Activated B cell treated with CpG ODN at 0.5 μM for 24 hours (primary cell): ENCODE data around the gene RXRA. TPM values are rescaled to one million over a fixed set of nuclear protein-coding genes. Genes with fewer than 3 reads are reported as not detected.

Source experiments
- ATAC-seq: fragments of 200-7000 bp; cut with Tn5 transposase; one replicate; pipeline ENCODE4 v1.10.0; 2021; ENCODE audit warnings: low read depth, mild to moderate bottlenecking, moderate library complexity
- CTCF ChIA-PET: fragments of 350-600 bp; sonication (Branson Sonifier 250); formaldehyde crosslinking; loops from one replicate; lab custom pipeline; 2021; ENCODE audit warnings: antibody characterized with exemption; lab: Charles Lee
- POLR2A ChIA-PET: fragments of 350-600 bp; sonication (Branson Sonifier 250); formaldehyde crosslinking; loops from one replicate; lab custom pipeline; 2021; ENCODE audit warnings: antibody characterized with exemption; lab: Charles Lee
- DNase-seq: peaks from one replicate; pipeline ENCODE4 v3.0.0; 2022
- H3K27ac Mint-ChIP-seq: one replicate; pipeline ENCODE4 v1.8.0; 2020; ENCODE audit warnings: mixed read lengths
- H3K27me3 Mint-ChIP-seq: one replicate; pipeline ENCODE4 v1.8.0; 2021; ENCODE audit warnings: mixed read lengths
- H3K36me3 Mint-ChIP-seq: one replicate; pipeline ENCODE4 v1.8.0; 2021; ENCODE audit warnings: low read depth, mixed read lengths
- H3K4me1 Mint-ChIP-seq: one replicate; pipeline ENCODE4 v1.8.0; 2021; ENCODE audit warnings: mixed read lengths
- H3K4me3 Mint-ChIP-seq: one replicate; pipeline ENCODE4 v1.8.0; 2020; ENCODE audit warnings: mild to moderate bottlenecking, mixed read lengths
- H3K9me3 Mint-ChIP-seq: one replicate; pipeline ENCODE4 v1.8.0; 2020; ENCODE audit warnings: mixed read lengths
- intact Hi-C: fragments of 100-400 bp; cut with micrococcal nuclease; formaldehyde crosslinking; loops from one replicate; pipeline ENCODE4 v1.15.1; 2024
- total RNA-seq: library from RNA; stranded (reverse); gene quantifications from 2 replicates; pipeline ENCODE4 v1.2.3, GENCODE V29; 2022
- TF ChIP-seq, protein P1 (sequence below): fragments of 200-600 bp; IDR thresholded peaks from one replicate; pipeline ENCODE4 v1.8.0; 2022; ENCODE audit warnings: antibody characterized with exemption, mild to moderate bottlenecking

The RXRA gene
- total RNA-seq, 1 donor from 2014 or later = 5.0 TPM

DNA sequence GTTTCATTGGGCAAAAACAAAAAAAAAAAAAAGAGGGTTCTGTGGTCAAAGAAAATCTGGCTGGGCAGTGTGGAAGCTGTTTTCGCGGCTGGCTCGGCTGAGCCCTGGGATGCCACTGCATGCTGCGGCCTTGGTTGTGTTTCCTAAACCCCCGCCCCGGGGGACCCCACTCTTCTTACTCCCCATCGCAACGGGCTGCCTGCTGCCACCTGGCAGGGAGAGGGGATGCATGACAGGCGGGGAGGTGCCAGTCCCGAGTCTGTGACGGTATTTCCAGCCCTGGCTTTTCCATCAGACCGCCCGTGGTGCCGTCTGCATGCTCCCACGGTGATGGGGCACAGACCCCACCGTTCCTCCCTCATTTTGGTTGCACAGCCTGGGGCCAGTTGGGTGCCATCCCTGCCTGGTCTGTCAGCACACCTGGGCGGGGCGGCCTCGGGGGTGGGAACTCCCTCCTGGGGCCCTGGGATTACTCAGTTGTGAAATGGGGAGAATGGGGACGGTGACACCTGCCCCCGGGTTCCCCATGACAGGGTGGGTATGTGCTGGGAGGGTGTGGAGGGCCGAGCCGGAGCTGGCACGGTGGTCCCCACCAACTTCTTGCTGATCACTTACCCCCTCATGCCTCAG lies 101.0 kb downstream of the RXRA start:
- ChIA-PET CTCF (no interaction called here), POLR2A (interaction anchor here (0.6 kb wide), 1 partner anchor 263 kb away, joined by 4 read pairs; no protein-coding TSS in a partner anchor)
- Mint-ChIP-seq H3K9me3 (no peaks in the 10 kb centered on the region), H3K36me3 (no peaks in the 10 kb centered on the region), H3K27me3 (no peaks in the 10 kb centered on the region), H3K27ac (no peak overlapping the region), H3K4me1 (no peaks in the 10 kb centered on the region), H3K4me3 (no peak overlapping the region)
- ATAC-seq = no peak
- DNase-seq = no peak
- TF ChIP-seq, protein P1, sequence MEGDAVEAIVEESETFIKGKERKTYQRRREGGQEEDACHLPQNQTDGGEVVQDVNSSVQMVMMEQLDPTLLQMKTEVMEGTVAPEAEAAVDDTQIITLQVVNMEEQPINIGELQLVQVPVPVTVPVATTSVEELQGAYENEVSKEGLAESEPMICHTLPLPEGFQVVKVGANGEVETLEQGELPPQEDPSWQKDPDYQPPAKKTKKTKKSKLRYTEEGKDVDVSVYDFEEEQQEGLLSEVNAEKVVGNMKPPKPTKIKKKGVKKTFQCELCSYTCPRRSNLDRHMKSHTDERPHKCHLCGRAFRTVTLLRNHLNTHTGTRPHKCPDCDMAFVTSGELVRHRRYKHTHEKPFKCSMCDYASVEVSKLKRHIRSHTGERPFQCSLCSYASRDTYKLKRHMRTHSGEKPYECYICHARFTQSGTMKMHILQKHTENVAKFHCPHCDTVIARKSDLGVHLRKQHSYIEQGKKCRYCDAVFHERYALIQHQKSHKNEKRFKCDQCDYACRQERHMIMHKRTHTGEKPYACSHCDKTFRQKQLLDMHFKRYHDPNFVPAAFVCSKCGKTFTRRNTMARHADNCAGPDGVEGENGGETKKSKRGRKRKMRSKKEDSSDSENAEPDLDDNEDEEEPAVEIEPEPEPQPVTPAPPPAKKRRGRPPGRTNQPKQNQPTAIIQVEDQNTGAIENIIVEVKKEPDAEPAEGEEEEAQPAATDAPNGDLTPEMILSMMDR = no peak
- intact Hi-C loops = no loop called here

DNA sequence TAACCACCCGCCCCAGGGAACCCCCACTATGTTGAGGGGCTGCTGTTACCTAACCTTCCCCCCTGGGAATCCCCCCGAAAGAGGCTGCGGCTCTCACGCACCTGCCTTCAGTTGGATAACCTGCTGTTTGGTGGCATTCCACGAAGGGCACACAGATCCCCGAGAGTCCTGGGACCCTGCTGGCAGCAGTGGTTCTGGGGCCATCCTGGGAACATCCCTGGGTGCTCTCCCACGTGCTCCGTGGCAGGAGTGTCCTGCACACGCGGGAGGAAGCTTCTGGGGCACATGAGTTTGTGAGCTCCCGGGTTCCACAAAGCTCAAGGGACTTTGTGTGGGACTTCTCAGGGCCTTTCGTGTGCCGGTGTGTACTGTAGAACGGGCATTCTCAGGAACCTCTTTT lies 102.3 kb downstream of the RXRA start:
- Mint-ChIP-seq H3K9me3 (no peaks in the 10 kb centered on the region), H3K27me3 (no peaks in the 10 kb centered on the region), H3K27ac (no peak overlapping the region), H3K4me1 (no peaks in the 10 kb centered on the region), H3K4me3 (no peak overlapping the region), H3K36me3 (no peaks in the 10 kb centered on the region)
- ATAC-seq = no peak
- ChIA-PET CTCF (no interaction called here), POLR2A (no interaction called here)
- intact Hi-C loops = no loop called here
- TF ChIP-seq, protein P1 = no peak
- no peak for DNase-seq

DNA sequence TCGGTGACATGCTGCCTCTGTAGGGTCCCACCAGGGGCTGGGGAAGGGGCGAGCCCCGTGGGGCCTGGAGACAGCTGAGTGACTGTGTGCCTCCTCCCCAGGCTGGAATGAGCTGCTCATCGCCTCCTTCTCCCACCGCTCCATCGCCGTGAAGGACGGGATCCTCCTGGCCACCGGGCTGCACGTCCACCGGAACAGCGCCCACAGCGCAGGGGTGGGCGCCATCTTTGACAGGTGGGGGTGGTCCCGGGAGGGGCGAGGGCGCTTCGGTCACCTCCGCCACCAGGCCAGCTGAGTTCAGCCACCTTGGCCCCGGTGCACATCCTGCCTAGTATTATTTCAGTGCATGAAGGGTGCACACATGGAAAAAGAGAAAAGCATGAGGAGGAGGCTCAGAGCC lies 102.8 kb downstream of the RXRA start:
- H3K4me1 Mint-ChIP-seq = no peaks in the 10 kb centered on the region
- H3K4me3 Mint-ChIP-seq = no peak overlapping the region
- POLR2A ChIA-PET = no interaction called here
- ATAC-seq (no peak), DNase-seq (no peak)
- intact Hi-C loops = no loop called here
- H3K27me3 Mint-ChIP-seq = no peaks in the 10 kb centered on the region
- CTCF ChIA-PET = no interaction called here
- TF ChIP-seq, protein P1 = no peak
- no peaks in the 10 kb centered on the region for H3K36me3 Mint-ChIP-seq
- H3K27ac Mint-ChIP-seq = no peak overlapping the region
- no peaks in the 10 kb centered on the region for H3K9me3 Mint-ChIP-seq

DNA sequence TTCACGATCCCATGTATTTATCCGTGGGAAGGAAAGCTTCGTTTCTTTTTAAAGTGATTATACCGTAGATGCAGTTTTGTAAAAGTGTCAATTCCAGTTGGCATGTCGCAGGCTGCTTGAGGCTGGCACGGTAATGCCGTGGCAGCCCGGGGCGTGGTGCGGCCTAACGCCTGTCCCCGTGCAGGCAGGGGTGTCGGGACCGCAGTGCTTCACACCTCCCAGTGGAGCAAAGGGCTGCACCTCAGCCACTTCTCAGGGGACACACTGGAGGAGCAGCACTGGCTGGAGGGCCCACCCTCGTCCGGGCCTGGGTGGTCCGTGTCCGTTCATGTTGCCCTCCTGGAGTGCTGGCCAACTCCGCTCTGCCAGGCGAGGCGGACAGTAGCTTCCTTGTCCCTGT lies 103.2 kb downstream of the RXRA start:
- H3K9me3 Mint-ChIP-seq = no peaks in the 10 kb centered on the region
- ChIA-PET POLR2A (no interaction called here), CTCF (no interaction called here)
- no peak overlapping the region for H3K4me3 Mint-ChIP-seq
- intact Hi-C loops = no loop called here
- no peaks in the 10 kb centered on the region for H3K27me3 Mint-ChIP-seq
- no peaks in the 10 kb centered on the region for H3K4me1 Mint-ChIP-seq
- DNase-seq = no peak
- ATAC-seq = no peak
- no peak overlapping the region for H3K27ac Mint-ChIP-seq
- TF ChIP-seq, protein P1 = no peak
- no peaks in the 10 kb centered on the region for H3K36me3 Mint-ChIP-seq

DNA sequence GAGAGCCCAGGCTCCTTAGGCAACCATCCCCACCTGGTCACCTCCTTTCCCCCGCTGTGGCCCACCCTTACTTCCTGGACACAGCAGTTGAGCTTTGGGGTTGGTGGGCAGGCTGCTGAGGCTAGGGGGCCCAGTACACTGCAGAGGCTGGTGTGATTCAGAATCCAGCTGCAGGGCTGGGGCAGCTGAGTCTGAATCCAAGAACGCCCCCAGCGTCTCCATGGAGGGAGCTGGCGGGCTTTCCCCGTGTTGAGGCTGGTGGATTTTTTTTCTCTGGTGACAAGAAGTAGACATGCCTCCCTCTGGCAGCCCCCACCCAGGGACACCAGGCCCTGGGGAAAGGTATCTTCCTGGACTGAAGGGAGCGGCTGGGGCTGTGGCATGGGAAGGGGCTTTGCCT lies 104.8 kb downstream of the RXRA start:
- DNase-seq = no peak
- Mint-ChIP-seq H3K27me3 (no peaks in the 10 kb centered on the region), H3K4me1 (no peaks in the 10 kb centered on the region), H3K9me3 (no peaks in the 10 kb centered on the region), H3K36me3 (peaks cover 2% of the 10 kb centered on the region), H3K4me3 (no peak overlapping the region), H3K27ac (no peak overlapping the region)
- no peak for ATAC-seq
- POLR2A ChIA-PET = no interaction called here
- intact Hi-C loops = no loop called here
- CTCF ChIA-PET = no interaction called here
- TF ChIP-seq, protein P1 = no peak
